Neural progenitor cell (in vitro differentiated cells): Measurements from ENCODE around the gene TMOD4. TPM values are rescaled to one million over a fixed set of nuclear protein-coding genes. Genes with fewer than 3 reads are reported as not detected.
A peak's percentile ranks its signal among the peaks of the same experiment; 100 is the strongest.

Source experiments
- DNase-seq: peaks from one replicate; pipeline ENCODE4 v3.0.0-alpha.2; 2016; ENCODE audit warnings: low spot score
- H2AFZ ChIP-seq: fragments of 200-600 bp; sonication (generic); replicated peaks from 2 replicates; pipeline ENCODE4 v1.6.1; 2016; ENCODE audit warnings: antibody characterized with exemption
- H3F3A ChIP-seq: fragments of 200-600 bp; sonication (generic); 2 replicates; pipeline ENCODE4 v1.6.1; 2016; ENCODE audit warnings: antibody characterized with exemption, low read depth
- H3K27ac ChIP-seq: fragments of 200-600 bp; sonication (generic); 2 replicates; pipeline ENCODE4 v1.5.1; 2016; ENCODE audit warnings: mild to moderate bottlenecking
- H3K27me3 ChIP-seq: fragments of 200-600 bp; sonication (generic); 2 replicates; pipeline ENCODE4 v1.6.1; 2016; ENCODE audit warnings: mild to moderate bottlenecking, moderate library complexity
- H3K36me3 ChIP-seq: fragments of 200-600 bp; sonication (generic); 2 replicates; pipeline ENCODE4 v1.5.1; 2016
- H3K4me1 ChIP-seq: fragments of 200-600 bp; sonication (generic); 2 replicates; pipeline ENCODE4 v1.6.1; 2016; ENCODE audit warnings: mixed run types
- H3K4me2 ChIP-seq: fragments of 200-600 bp; sonication (generic); 2 replicates; pipeline ENCODE4 v1.6.1; 2016
- H3K4me3 ChIP-seq: fragments of 200-600 bp; sonication (generic); 2 replicates; pipeline ENCODE4 v1.5.1; 2016
- H3K79me2 ChIP-seq: fragments of 200-600 bp; sonication (generic); 2 replicates; pipeline ENCODE4 v1.6.1; 2016; ENCODE audit warnings: low read depth
- H3K9ac ChIP-seq: fragments of 200-600 bp; sonication (generic); 2 replicates; pipeline ENCODE4 v1.6.1; 2016
- H3K9me3 ChIP-seq: fragments of 200-600 bp; sonication (generic); 2 replicates; pipeline ENCODE4 v1.5.1; 2016; ENCODE audit warnings: low read depth
- H4K20me1 ChIP-seq: fragments of 200-600 bp; sonication (generic); 2 replicates; pipeline ENCODE4 v1.6.1; 2016; ENCODE audit warnings: low read depth
- H3K27ac Mint-ChIP-seq: 3 replicates; pipeline ENCODE4 v1.8.0; 2021; ENCODE audit warnings: mixed read lengths
- H3K27me3 Mint-ChIP-seq: 2 replicates; pipeline ENCODE4 v1.8.0; 2022; ENCODE audit warnings: low read depth, mild to moderate bottlenecking, inconsistent platforms, moderate library complexity, mixed read lengths; ENCODE audit not compliant: insufficient read depth
- H3K36me3 Mint-ChIP-seq: 3 replicates; pipeline ENCODE4 v1.8.0; 2021; ENCODE audit warnings: mixed read lengths
- H3K4me1 Mint-ChIP-seq: 3 replicates; pipeline ENCODE4 v1.8.0; 2021; ENCODE audit warnings: mixed read lengths
- H3K4me3 Mint-ChIP-seq: 3 replicates; pipeline ENCODE4 v1.8.0; 2021; ENCODE audit warnings: mild to moderate bottlenecking, moderate library complexity, mixed read lengths
- H3K9me3 Mint-ChIP-seq: 3 replicates; pipeline ENCODE4 v1.8.0; 2020; ENCODE audit warnings: mixed read lengths
- EZH2 ChIP-seq: fragments of 200-600 bp; sonication (generic); IDR thresholded peaks from 2 replicates; pipeline ENCODE4 v1.6.1; 2017; ENCODE audit warnings: antibody characterized with exemption, mild to moderate bottlenecking, moderate library complexity
- EZH2phosphoT487 ChIP-seq: fragments of 200-600 bp; sonication (generic); IDR thresholded peaks from 2 replicates; pipeline ENCODE4 v1.6.1; 2017; ENCODE audit warnings: antibody characterized with exemption
- total RNA-seq: library from RNA; depleted of rRNA; stranded (reverse); fragments of >200 nt; gene quantifications from 2 replicates; pipeline ENCODE4 v1.2.3, GENCODE V29; 2015; ENCODE audit warnings: low replicate concordance
- TF ChIP-seq, protein P1 (sequence below): fragments of 200-600 bp; sonication (generic); IDR thresholded peaks from 2 replicates; pipeline ENCODE4 v1.5.1; 2017; ENCODE audit warnings: antibody characterized with exemption, mild to moderate bottlenecking

Gene TMOD4
- total RNA-seq, 1 donor from 2014 or later: not detected

DNA sequence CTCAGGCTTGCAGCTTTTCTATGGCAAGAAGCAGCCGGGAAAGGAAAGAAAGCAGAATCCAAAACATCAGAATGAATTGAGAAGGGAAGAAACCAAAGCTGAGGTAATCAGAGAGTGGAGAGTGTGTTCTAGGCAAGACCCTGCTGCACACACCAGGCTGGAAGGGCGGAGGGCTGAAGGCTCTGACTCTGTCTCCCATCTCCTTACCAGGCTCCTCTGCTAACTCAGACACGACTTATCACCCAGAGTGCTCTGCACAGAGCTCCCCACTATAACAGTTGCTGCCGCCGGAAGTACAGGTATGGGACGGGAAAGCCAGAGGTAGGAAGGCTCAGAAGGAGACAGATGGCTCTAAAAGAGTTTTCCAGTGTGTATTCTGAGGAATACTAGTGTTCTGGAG is 8.7 kb downstream of the TMOD4 start:
- Histone ChIP-seq H3K4me1 (peaks cover 10% of the 10 kb centered on the region), H3K4me2 (peak overlapping the region; percentile 88), H3K36me3 (no peaks in the 10 kb centered on the region), H2AFZ (no peak overlapping the region), H4K20me1 (no peaks in the 10 kb centered on the region), H3K9ac (no peak overlapping the region), H3F3A (peaks cover 32% of the 10 kb centered on the region), H3K79me2 (peaks cover 26% of the 10 kb centered on the region), H3K9me3 (no peaks in the 10 kb centered on the region), H3K27me3 (no peaks in the 10 kb centered on the region), H3K27ac (no peak overlapping the region), H3K4me3 (peak overlapping the region; percentile 89)
- no peak for DNase-seq
- H3K9me3 Mint-ChIP-seq: no peaks in the 10 kb centered on the region
- no peak for TF ChIP-seq EZH2
- TF ChIP-seq EZH2phosphoT487: no peak
- TF ChIP-seq, protein P1, sequence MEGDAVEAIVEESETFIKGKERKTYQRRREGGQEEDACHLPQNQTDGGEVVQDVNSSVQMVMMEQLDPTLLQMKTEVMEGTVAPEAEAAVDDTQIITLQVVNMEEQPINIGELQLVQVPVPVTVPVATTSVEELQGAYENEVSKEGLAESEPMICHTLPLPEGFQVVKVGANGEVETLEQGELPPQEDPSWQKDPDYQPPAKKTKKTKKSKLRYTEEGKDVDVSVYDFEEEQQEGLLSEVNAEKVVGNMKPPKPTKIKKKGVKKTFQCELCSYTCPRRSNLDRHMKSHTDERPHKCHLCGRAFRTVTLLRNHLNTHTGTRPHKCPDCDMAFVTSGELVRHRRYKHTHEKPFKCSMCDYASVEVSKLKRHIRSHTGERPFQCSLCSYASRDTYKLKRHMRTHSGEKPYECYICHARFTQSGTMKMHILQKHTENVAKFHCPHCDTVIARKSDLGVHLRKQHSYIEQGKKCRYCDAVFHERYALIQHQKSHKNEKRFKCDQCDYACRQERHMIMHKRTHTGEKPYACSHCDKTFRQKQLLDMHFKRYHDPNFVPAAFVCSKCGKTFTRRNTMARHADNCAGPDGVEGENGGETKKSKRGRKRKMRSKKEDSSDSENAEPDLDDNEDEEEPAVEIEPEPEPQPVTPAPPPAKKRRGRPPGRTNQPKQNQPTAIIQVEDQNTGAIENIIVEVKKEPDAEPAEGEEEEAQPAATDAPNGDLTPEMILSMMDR: no peak
- peak overlapping the region; percentile 93 for H3K4me3 Mint-ChIP-seq
- H3K27me3 Mint-ChIP-seq: peaks cover 4% of the 10 kb centered on the region
- peaks cover 6% of the 10 kb centered on the region for H3K36me3 Mint-ChIP-seq
- no peak overlapping the region for H3K27ac Mint-ChIP-seq
- H3K4me1 Mint-ChIP-seq: peaks cover 19% of the 10 kb centered on the region

DNA sequence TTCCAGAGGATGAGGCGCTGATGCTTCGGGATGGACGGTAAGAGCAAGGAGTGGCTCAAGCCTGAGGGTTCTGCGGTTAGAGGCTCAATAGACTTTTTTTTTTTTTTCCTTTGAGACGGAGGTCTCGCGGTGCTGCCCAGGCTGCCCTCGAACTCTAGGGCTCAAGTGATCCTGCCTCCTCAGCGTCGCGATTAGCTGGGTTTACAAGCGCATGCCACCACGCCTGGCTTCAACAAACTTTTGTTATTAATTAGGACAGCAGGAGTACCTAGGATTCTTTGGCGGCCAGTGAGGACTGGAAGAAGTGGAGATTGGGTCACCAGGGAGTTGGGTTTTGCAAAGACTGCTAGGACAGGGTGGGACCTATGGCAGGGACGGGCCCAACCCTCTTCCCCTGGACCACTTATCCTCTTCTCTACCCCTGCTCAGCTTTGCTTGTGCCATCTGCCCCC is 9.2 kb downstream of the TMOD4 start:
- DNase-seq: peak; percentile 67
- H3K79me2 ChIP-seq: peaks cover 26% of the 10 kb centered on the region
- peak overlapping the region; percentile 93 for H3K4me3 Mint-ChIP-seq
- no peaks in the 10 kb centered on the region for H3K9me3 Mint-ChIP-seq
- H3K4me1 Mint-ChIP-seq: peaks cover 19% of the 10 kb centered on the region
- no peaks in the 10 kb centered on the region for H3K36me3 ChIP-seq
- H3K27ac ChIP-seq: no peak overlapping the region
- peaks cover 32% of the 10 kb centered on the region for H3F3A ChIP-seq
- peaks cover 11% of the 10 kb centered on the region for H3K36me3 Mint-ChIP-seq
- peak overlapping the region; percentile 97 for H2AFZ ChIP-seq
- no peaks in the 10 kb centered on the region for H3K27me3 ChIP-seq
- TF ChIP-seq EZH2phosphoT487 (no peak), EZH2 (no peak)
- TF ChIP-seq, protein P1: no peak
- H3K4me3 ChIP-seq: peak overlapping the region; percentile 89
- H3K9ac ChIP-seq: peak overlapping the region; percentile 92
- no peaks in the 10 kb centered on the region for H3K9me3 ChIP-seq
- H4K20me1 ChIP-seq: no peaks in the 10 kb centered on the region
- peak overlapping the region; percentile 88 for H3K4me2 ChIP-seq
- peaks cover 4% of the 10 kb centered on the region for H3K27me3 Mint-ChIP-seq
- peak overlapping the region; percentile 43 for H3K27ac Mint-ChIP-seq
- peaks cover 10% of the 10 kb centered on the region for H3K4me1 ChIP-seq

DNA sequence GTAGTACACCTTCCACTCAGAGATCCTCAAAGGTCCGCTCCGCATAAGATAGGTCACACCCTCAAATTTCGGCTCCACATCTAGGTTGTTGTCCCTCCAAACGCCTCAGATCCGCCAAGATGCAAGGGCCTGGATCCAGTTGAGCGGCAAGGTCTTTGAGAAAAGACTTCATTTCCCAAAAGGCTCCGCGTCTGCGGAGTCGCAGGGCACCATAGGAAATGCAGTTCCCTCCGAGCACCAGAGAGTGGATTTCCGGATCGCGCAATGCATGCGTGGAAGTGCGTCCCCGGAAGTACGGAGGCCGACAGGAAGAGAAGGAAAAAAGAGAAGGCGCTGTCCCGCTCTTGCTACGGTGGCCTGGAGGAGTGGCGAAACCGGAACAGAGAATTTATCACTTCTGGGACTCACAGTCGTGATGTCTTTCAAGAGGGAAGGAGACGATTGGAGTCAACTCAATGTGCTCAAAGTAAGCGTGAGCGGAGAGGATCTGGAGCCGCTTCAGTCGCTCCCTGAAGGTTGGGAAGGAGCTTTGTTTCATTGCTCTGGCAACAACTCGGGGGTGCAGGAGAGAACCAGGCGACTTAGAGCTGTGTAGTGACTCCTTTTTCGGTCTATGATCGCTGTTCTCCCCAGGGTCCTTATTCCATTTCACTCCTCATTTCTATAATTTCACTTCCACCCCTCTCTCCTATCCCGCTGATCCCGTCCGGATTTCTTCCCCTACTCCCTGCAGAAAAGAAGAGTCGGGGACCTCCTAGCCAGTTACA is 9.9 kb downstream of the TMOD4 start, which contains the start of the genes LYSMD1 and SCNM1:
TSS of gene LYSMD1 (minus strand) at position 165 of the 767 bp plus-strand sequence. CDS start 644 bp downstream, outside the sequence.
TSS of gene SCNM1 (plus strand) at position 407 of the 767 bp plus-strand sequence. CDS start at position 416, 9 bp downstream.
- H3K27ac Mint-ChIP-seq: peak within 1 kb of the TSS; percentile 94
- H3K4me2 ChIP-seq: peak within 1 kb of the TSS; percentile 94

More for the DNA sequence above, 9.9 kb downstream of the TMOD4 start, which contains the start of the genes LYSMD1 and SCNM1:
- H3K27me3 Mint-ChIP-seq: peaks cover 4% of the 10 kb centered on the region
- Histone ChIP-seq H4K20me1 (no peaks in the 10 kb centered on the region), H3K9me3 (no peaks in the 10 kb centered on the region), H2AFZ (peak within 1 kb of the TSS; percentile 97), H3K4me1 (peaks cover 10% of the 10 kb centered on the region), H3K4me3 (peak within 1 kb of the TSS; percentile 89), H3F3A (peaks cover 30% of the 10 kb centered on the region), H3K9ac (peak within 1 kb of the TSS; percentile 92), H3K27ac (no peak within 1 kb of the TSS), H3K79me2 (peaks cover 26% of the 10 kb centered on the region), H3K27me3 (no peaks in the 10 kb centered on the region), H3K36me3 (no peaks in the 10 kb centered on the region)
- no peak for TF ChIP-seq EZH2phosphoT487
- TF ChIP-seq EZH2: no peak
- TF ChIP-seq, protein P1: no peak
- H3K36me3 Mint-ChIP-seq: peaks cover 13% of the 10 kb centered on the region
- H3K9me3 Mint-ChIP-seq: no peaks in the 10 kb centered on the region
- peaks cover 19% of the 10 kb centered on the region for H3K4me1 Mint-ChIP-seq
- peak within 1 kb of the TSS; percentile 93 for H3K4me3 Mint-ChIP-seq
- DNase-seq: peak; percentile 98
